Breast epithelium (tissue), 4 donors: ENCODE results near the gene TIMM22. TPM values are rescaled to one million over a fixed set of nuclear protein-coding genes. Genes with fewer than 3 reads are reported as not detected.
"Not testable (repeated sequence)": the region's sequence is repeated elsewhere in the genome, so short reads cannot be mapped to it uniquely, and the experiment has no call there.

ENCODE experiments used
- DNase-seq, 2 donors: peaks; one replicate each; pipeline ENCODE4 v3.0.0-alpha.2; 2019; ENCODE audit warnings: low spot score in 2 of 2
- H3K27ac ChIP-seq, 2 donors: fragments of 200-600 bp; sonication (generic) in 1 of 2; one replicate each; pipeline ENCODE4 v1.5.1; 2016 to 2019; ENCODE audit warnings: mild to moderate bottlenecking in 1 of 2
- H3K27me3 ChIP-seq, 2 donors: fragments of 200-600 bp; sonication (generic) in 1 of 2; one replicate each; pipeline versions ENCODE4 v1.5.1 to v1.6.0; 2017 to 2019; ENCODE audit warnings: control low read depth in 1 of 2, mild to moderate bottlenecking in 1 of 2
- H3K36me3 ChIP-seq: fragments of 200-600 bp; one replicate; pipeline ENCODE4 v1.5.1; 2019
- H3K4me1 ChIP-seq, 2 donors: fragments of 200-600 bp; sonication (generic); one replicate each; pipeline ENCODE4 v1.5.1; 2016 to 2019; ENCODE audit warnings: control low read depth in 1 of 2
- H3K4me3 ChIP-seq, 3 donors: fragments of 200-600 bp; sonication (generic); 1 replicate in 2 of 3; 2 replicates in 1 of 3; pipeline ENCODE4 v1.5.1; 2016 to 2019; ENCODE audit warnings: mild to moderate bottlenecking in 3 of 3, moderate library complexity in 2 of 3
- H3K9me3 ChIP-seq, 2 donors: fragments of 200-600 bp; sonication (generic) in 1 of 2; one replicate each; pipeline ENCODE4 v1.5.1; 2016 to 2019; ENCODE audit warnings: control low read depth in 1 of 2
- POLR2A ChIP-seq: fragments of 450-650 bp; IDR thresholded peaks from one replicate; pipeline ENCODE4 v1.6.1; 2016; ENCODE audit warnings: antibody characterized with exemption, mild to moderate bottlenecking, moderate library complexity
- POLR2AphosphoS5 ChIP-seq, 3 donors: sonication (generic); formaldehyde crosslinking; IDR thresholded peaks; one replicate each; pipeline ENCODE4 v1.6.1; 2017; ENCODE audit warnings: antibody characterized with exemption in 3 of 3
- intact Hi-C: fragments of 100-400 bp; cut with DNase I; formaldehyde crosslinking; loops from one replicate; pipeline ENCODE4 v1.15.1; 2023; ENCODE audit warnings: low total_unique reads
- total RNA-seq, 3 donors: library from RNA; depleted of rRNA; stranded (reverse); fragments of >200 nt; gene quantifications; one replicate each; pipeline ENCODE4 v1.1.0, GENCODE V29; 2016
- TF ChIP-seq, protein P1 (sequence below), 3 donors: fragments of 450-650 bp; IDR thresholded peaks; one replicate each; pipeline ENCODE4 v1.5.1; 2016 to 2017; ENCODE audit warnings: antibody characterized with exemption in 3 of 3, mild to moderate bottlenecking in 3 of 3, moderate library complexity in 3 of 3

The TIMM22 gene
- total RNA-seq, 3 donors from 2014 or later, result 10.1 to 12.0 (median 10.8) TPM

DNA sequence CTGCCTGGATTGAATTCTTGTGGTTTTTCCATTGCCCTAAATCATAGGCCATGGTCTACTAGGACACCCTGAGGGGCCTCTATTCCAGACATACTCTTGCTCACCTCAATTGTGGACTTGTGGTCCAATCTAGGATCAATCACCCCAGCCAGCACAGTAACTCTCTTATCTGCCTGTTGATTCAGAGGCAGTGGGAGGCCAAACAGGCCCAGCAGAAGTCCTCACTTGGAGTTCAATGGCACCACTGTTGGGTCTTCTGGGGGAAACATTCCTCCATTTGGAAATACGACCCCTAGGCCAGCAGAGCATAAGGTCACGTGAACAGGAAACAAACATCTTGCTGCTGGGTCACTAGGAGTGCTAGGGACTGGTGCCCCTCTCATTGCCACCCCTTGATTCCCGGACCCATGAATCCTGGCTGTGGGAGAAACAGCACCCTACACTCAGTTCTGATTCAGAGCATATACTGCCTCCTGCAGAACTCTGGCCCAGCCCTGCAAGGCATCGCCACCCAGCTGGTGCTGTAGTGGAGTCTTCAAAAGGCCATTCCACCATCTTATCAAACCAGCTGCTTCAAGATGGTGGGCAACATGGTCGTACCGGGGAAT lies 10.5 kb upstream of the TIMM22 start:
- intact Hi-C loops, result no loop called here
- Histone ChIP-seq H3K4me1 (no peaks in the 10 kb centered on the region), H3K36me3 (no peaks in the 10 kb centered on the region), H3K9me3 (no peaks in the 10 kb centered on the region), H3K27me3 (no peaks in the 10 kb centered on the region), H3K27ac (no peak overlapping the region), H3K4me3 (no peak overlapping the region)
- DNase-seq, result no peak
- TF ChIP-seq, protein P1, sequence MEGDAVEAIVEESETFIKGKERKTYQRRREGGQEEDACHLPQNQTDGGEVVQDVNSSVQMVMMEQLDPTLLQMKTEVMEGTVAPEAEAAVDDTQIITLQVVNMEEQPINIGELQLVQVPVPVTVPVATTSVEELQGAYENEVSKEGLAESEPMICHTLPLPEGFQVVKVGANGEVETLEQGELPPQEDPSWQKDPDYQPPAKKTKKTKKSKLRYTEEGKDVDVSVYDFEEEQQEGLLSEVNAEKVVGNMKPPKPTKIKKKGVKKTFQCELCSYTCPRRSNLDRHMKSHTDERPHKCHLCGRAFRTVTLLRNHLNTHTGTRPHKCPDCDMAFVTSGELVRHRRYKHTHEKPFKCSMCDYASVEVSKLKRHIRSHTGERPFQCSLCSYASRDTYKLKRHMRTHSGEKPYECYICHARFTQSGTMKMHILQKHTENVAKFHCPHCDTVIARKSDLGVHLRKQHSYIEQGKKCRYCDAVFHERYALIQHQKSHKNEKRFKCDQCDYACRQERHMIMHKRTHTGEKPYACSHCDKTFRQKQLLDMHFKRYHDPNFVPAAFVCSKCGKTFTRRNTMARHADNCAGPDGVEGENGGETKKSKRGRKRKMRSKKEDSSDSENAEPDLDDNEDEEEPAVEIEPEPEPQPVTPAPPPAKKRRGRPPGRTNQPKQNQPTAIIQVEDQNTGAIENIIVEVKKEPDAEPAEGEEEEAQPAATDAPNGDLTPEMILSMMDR (IDR thresholded peaks at IDR 0.05), result no peak
- TF ChIP-seq POLR2A, result no peak
- no peak for TF ChIP-seq POLR2AphosphoS5 (IDR thresholded peaks at IDR 0.05)

DNA sequence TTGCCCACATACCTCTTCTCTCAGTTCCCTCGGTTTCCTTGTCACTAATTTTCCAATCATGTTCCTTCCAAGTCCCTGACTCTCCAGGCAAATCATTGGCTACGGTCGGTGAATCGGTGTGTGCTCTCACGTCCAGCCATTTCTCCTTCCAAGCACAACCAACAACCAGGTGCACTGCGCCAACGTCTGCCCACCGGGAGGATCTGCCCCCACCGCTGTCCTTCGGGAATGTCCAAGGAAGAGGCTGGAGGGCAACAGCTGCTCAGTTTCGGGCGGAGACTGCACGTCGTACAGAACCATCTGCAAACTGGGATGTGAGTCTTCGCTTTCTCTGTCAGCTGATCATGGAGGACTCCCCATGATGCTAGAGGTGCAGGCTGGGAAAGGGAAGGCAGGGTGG lies 9.0 kb upstream of the TIMM22 start:
- no peak overlapping the region for H3K27ac ChIP-seq
- H3K27me3 ChIP-seq, result no peaks in the 10 kb centered on the region
- H3K9me3 ChIP-seq, result no peaks in the 10 kb centered on the region
- TF ChIP-seq, protein P1 (IDR thresholded peaks at IDR 0.05), result no peak
- no peak for TF ChIP-seq POLR2A
- TF ChIP-seq POLR2AphosphoS5 (IDR thresholded peaks at IDR 0.05), result no peak
- no peak overlapping the region for H3K4me3 ChIP-seq
- intact Hi-C loops, result no loop called here
- no peaks in the 10 kb centered on the region for H3K4me1 ChIP-seq
- H3K36me3 ChIP-seq, result no peaks in the 10 kb centered on the region
- no peak for DNase-seq

- TF ChIP-seq, protein P1 (IDR thresholded peaks at IDR 0.05), result no peak
- TF ChIP-seq POLR2AphosphoS5 (IDR thresholded peaks at IDR 0.05) (no peak), POLR2A (no peak)
- intact Hi-C loops, result no loop called here
- no peaks in the 10 kb centered on the region for H3K27me3 ChIP-seq
- DNase-seq, result no peak
- H3K4me1 ChIP-seq, result no peaks in the 10 kb centered on the region
- no peak overlapping the region for H3K27ac ChIP-seq
- no peaks in the 10 kb centered on the region for H3K9me3 ChIP-seq
- H3K36me3 ChIP-seq, result no peaks in the 10 kb centered on the region
- no peak overlapping the region for H3K4me3 ChIP-seq
These were observed 8.4 kb upstream of the TIMM22 start for GRCh38 chr17:988561-988960.

DNA sequence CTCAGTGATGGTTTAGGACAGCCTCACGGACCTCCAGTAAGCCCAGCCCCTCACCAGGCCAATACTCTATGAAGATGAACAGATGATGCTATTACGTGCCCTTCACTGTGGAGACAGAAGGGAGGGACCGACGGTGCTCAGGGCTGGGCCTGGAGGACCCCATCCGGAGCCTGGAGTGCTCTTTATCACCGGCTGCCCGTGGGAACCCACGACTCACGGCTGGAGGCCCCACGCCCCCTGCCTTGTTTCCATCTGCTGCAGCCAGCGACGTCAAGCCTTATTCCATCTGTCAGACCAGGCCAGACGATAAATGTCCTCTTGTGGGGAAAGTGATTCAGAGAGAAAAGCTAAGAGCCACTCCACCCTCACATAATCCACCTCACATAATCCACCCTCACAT lies 4.0 kb upstream of the TIMM22 start:
- intact Hi-C loops, result no loop called here
- Histone ChIP-seq H3K9me3 (no peaks in the 10 kb centered on the region), H3K4me3 (no peak overlapping the region), H3K4me1 (peaks cover 2 to 5% of the 10 kb centered on the region in 2 donors), H3K27me3 (no peaks in the 10 kb centered on the region), H3K27ac (no peak overlapping the region), H3K36me3 (no peaks in the 10 kb centered on the region)
- TF ChIP-seq, protein P1 (IDR thresholded peaks at IDR 0.05), result no peak
- TF ChIP-seq POLR2AphosphoS5 (IDR thresholded peaks at IDR 0.05), result no peak
- TF ChIP-seq POLR2A, result no peak
- DNase-seq, result no peak

GRCh38 chr17:995324-995723 lies 1.6 kb upstream of the TIMM22 start:
- H3K27ac ChIP-seq, intact Hi-C loops, H3K27me3 ChIP-seq, DNase-seq, H3K36me3 ChIP-seq, H3K9me3 ChIP-seq, H3K4me3 ChIP-seq: not testable (repeated sequence)
- H3K4me1 ChIP-seq, result peaks cover 4 to 12% of the 10 kb centered on the region in 2 donors

DNA sequence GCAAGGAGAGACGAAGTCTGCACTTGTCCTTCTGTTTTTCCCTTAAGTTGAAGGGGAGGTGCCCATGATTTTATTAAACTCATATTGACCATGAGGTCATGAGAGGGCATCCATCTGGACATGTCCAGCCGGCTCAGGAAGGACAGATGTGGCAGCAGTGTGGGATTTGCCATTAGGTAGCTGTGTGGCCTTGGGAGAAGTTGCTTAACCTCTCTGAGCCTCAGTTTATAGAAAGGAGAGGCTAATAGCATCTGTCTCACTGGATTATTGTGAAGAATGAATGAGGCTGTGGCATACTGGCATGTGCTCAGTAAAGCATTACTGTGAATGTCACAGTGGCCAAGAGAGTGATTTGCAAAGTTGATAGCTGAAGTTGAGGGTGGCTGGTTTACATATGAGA lies 1.2 kb downstream of the TIMM22 start:
- TF ChIP-seq POLR2AphosphoS5 (IDR thresholded peaks at IDR 0.05) (no peak), POLR2A (no peak)
- TF ChIP-seq, protein P1 (IDR thresholded peaks at IDR 0.05), result no peak
- H3K4me1 ChIP-seq, result peaks cover 4 to 16% of the 10 kb centered on the region in 2 donors
- peak overlapping the region in 2 of 3 donors; percentile 95 to 98 for H3K4me3 ChIP-seq
- peak overlapping the region in 1 of 2 donors; percentile 1 for H3K27ac ChIP-seq
- intact Hi-C loops, result no loop called here
- H3K9me3 ChIP-seq, result no peaks in the 10 kb centered on the region
- H3K27me3 ChIP-seq, result no peaks in the 10 kb centered on the region
- DNase-seq, result no peak
- no peaks in the 10 kb centered on the region for H3K36me3 ChIP-seq
